MCF 10A (cell line): ENCODE measurements around the gene MROH9. TPM values are rescaled to one million over a fixed set of nuclear protein-coding genes. Genes with fewer than 3 reads are reported as not detected.
"Not testable (repeated sequence)": the region's sequence is repeated elsewhere in the genome, so short reads cannot be mapped to it uniquely, and the experiment has no call there.

Experiments
- BruUV-seq: library from RNA; stranded (reverse); fragments of 400-500 nt; replicated peaks from 2 replicates; lab custom pipeline; 2021; lab: Mats Ljungman, UMichigan
- CTCF ChIA-PET: fragments of 300-600 bp; sonication (Branson Sonifier 250); formaldehyde crosslinking; extraction: SDS; loops from one replicate; lab custom pipeline; 2021; ENCODE audit warnings: antibody characterized with exemption, inconsistent platforms; lab: Yijun Ruan, JAX
- POLR2A ChIA-PET: fragments of 300-600, 350-650 bp; sonication (Branson Sonifier 250); formaldehyde crosslinking; extraction: SDS; loops from one replicate; lab custom pipeline; 2020; ENCODE audit warnings: antibody characterized with exemption, inconsistent platforms; lab: Yijun Ruan, JAX
- DNase-seq: peaks from one replicate; pipeline ENCODE4 v3.0.0-alpha.2; 2018; ENCODE audit not compliant: unreplicated experiment
- H3K27ac Mint-ChIP-seq: one replicate; pipeline ENCODE4 v1.8.0; 2022; ENCODE audit warnings: mild to moderate bottlenecking, low read depth, mixed read lengths; ENCODE audit not compliant: unreplicated experiment
- H3K27me3 Mint-ChIP-seq: one replicate; pipeline ENCODE4 v1.8.0; 2022; ENCODE audit warnings: mixed read lengths; ENCODE audit not compliant: insufficient read depth, unreplicated experiment
- H3K36me3 Mint-ChIP-seq: one replicate; pipeline ENCODE4 v1.8.0; 2022; ENCODE audit warnings: mild to moderate bottlenecking, moderate library complexity, mixed read lengths; ENCODE audit not compliant: insufficient read depth, unreplicated experiment
- H3K4me1 Mint-ChIP-seq: one replicate; pipeline ENCODE4 v1.8.0; 2022; ENCODE audit warnings: mixed read lengths; ENCODE audit not compliant: insufficient read depth, unreplicated experiment
- H3K4me3 Mint-ChIP-seq: one replicate; pipeline ENCODE4 v1.8.0; 2022; ENCODE audit warnings: mild to moderate bottlenecking, moderate library complexity, mixed read lengths; ENCODE audit not compliant: unreplicated experiment
- H3K9me3 Mint-ChIP-seq: one replicate; pipeline ENCODE4 v1.8.0; 2022; ENCODE audit warnings: mixed read lengths; ENCODE audit not compliant: unreplicated experiment
- CTCF ChIP-seq: fragments of 200-600 bp; IDR thresholded peaks from one replicate; pipeline ENCODE4 v1.8.0; 2022; ENCODE audit warnings: antibody characterized with exemption, mild to moderate bottlenecking; ENCODE audit not compliant: unreplicated experiment
- intact Hi-C: fragments of 100-400 bp; cut with micrococcal nuclease; formaldehyde crosslinking; loops from 2 replicates; pipeline ENCODE4 v1.14.1; 2022
- total RNA-seq: library from RNA; stranded (reverse); gene quantifications from 2 replicates; pipeline ENCODE4 v1.2.3, GENCODE V29; 2022

The MROH9 gene
- total RNA-seq, 1 experiment from 2014 or later = not detected

- H3K27ac Mint-ChIP-seq = no peak overlapping the region
- BruUV-seq = no TSS peak
- H3K4me3 Mint-ChIP-seq = no peak overlapping the region
- CTCF ChIA-PET = interaction anchor here (0.6 to 2.2 kb wide), 2 partner anchors 20 to 1002 kb away, joined by 3 to 17 read pairs; no protein-coding TSS in a partner anchor
- no peaks in the 10 kb centered on the region for H3K36me3 Mint-ChIP-seq
- no peaks in the 10 kb centered on the region for H3K9me3 Mint-ChIP-seq
- POLR2A ChIA-PET = interaction anchor here (0.6 to 1.0 kb wide), 2 partner anchors 10 to 332 kb away, joined by 3 to 4 read pairs; no protein-coding TSS in a partner anchor
- TF ChIP-seq CTCF = no peak
- DNase-seq = no peak
- H3K4me1 Mint-ChIP-seq = peaks cover 6% of the 10 kb centered on the region
- intact Hi-C loops = no loop called here
- H3K27me3 Mint-ChIP-seq = no peaks in the 10 kb centered on the region
Measured at GRCh38 chr1:170908942-170909341, 26.4 kb upstream of the MROH9 start.

- no peak overlapping the region for H3K27ac Mint-ChIP-seq
Measured at GRCh38 chr1:170910273-170910672, 25.1 kb upstream of the MROH9 start.

GRCh38 chr1:170917373-170917772 lies 18.0 kb upstream of the MROH9 start:
- no peak for DNase-seq
- BruUV-seq = no TSS peak
- intact Hi-C loops = no loop called here
- ChIA-PET POLR2A (no interaction called here), CTCF (interaction anchor here (0.5 to 3.2 kb wide), 2 partner anchors 12 to 46 kb away, joined by 3 to 22 read pairs; no protein-coding TSS in a partner anchor)
- TF ChIP-seq CTCF = no peak
- H3K36me3 Mint-ChIP-seq = peaks cover 8% of the 10 kb centered on the region
- H3K27me3 Mint-ChIP-seq = no peaks in the 10 kb centered on the region
- H3K4me3 Mint-ChIP-seq = no peak overlapping the region
- peaks cover 8% of the 10 kb centered on the region for H3K9me3 Mint-ChIP-seq
- H3K4me1 Mint-ChIP-seq = no peaks in the 10 kb centered on the region
- no peak overlapping the region for H3K27ac Mint-ChIP-seq

More at GRCh38 chr1:170910273-170910672, 25.1 kb upstream of the MROH9 start:
- no peaks in the 10 kb centered on the region for H3K36me3 Mint-ChIP-seq
- ChIA-PET POLR2A (no interaction called here), CTCF (no interaction called here)
- no peak for TF ChIP-seq CTCF
- no TSS peak for BruUV-seq
- peaks cover 6% of the 10 kb centered on the region for H3K4me1 Mint-ChIP-seq
- H3K4me3 Mint-ChIP-seq = no peak overlapping the region
- DNase-seq = peak; percentile 59
- H3K9me3 Mint-ChIP-seq = no peaks in the 10 kb centered on the region
- intact Hi-C loops = no loop called here
- H3K27me3 Mint-ChIP-seq = no peaks in the 10 kb centered on the region

GRCh38 chr1:170924656-170925055 lies 10.7 kb upstream of the MROH9 start:
- H3K27ac Mint-ChIP-seq, H3K4me3 Mint-ChIP-seq, H3K27me3 Mint-ChIP-seq, H3K9me3 Mint-ChIP-seq, BruUV-seq, H3K36me3 Mint-ChIP-seq, POLR2A ChIA-PET, H3K4me1 Mint-ChIP-seq: not testable (repeated sequence)
- intact Hi-C loops = loop anchor here (5.0 kb wide), 2 partner anchors 157 to 487 kb away; no protein-coding TSS in a partner anchor
- DNase-seq = peak; percentile 18
- CTCF ChIA-PET = interaction anchor here (0.8 kb wide), 1 partner anchor 302 kb away, joined by 3 read pairs; no protein-coding TSS in a partner anchor
